Activated T-helper 17 cell treated with anti-CD3 and anti-CD28 coated beads, Interleukin-2, amount 50 U/mL, for 72 hours (primary cell): Measurements from ENCODE around the gene APOO. TPM values are rescaled to one million over a fixed set of nuclear protein-coding genes. Genes with fewer than 3 reads are reported as not detected.
"Not testable (repeated sequence)": the region's sequence is repeated elsewhere in the genome, so short reads cannot be mapped to it uniquely, and the experiment has no call there.

Experiments
- ATAC-seq: fragments of 150-1000 bp; cut with Tn5 transposase; replicated peaks from 2 replicates; pipeline ENCODE4 v1.10.0; 2021; ENCODE audit warnings: mild to moderate bottlenecking, moderate library complexity
- H3K27ac Mint-ChIP-seq: one replicate; pipeline ENCODE4 v1.8.0; 2022; ENCODE audit warnings: mixed read lengths
- H3K27me3 Mint-ChIP-seq: one replicate; pipeline ENCODE4 v1.8.0; 2022; ENCODE audit warnings: mixed read lengths
- H3K36me3 Mint-ChIP-seq: one replicate; pipeline ENCODE4 v1.8.0; 2022; ENCODE audit warnings: low read depth, mild to moderate bottlenecking, mixed read lengths
- H3K4me1 Mint-ChIP-seq: one replicate; pipeline ENCODE4 v1.8.0; 2022; ENCODE audit warnings: mixed read lengths
- H3K4me3 Mint-ChIP-seq: one replicate; pipeline ENCODE4 v1.8.0; 2022; ENCODE audit warnings: mild to moderate bottlenecking, mixed read lengths
- H3K9me3 Mint-ChIP-seq: one replicate; pipeline ENCODE4 v1.8.0; 2022; ENCODE audit warnings: mixed read lengths
- total RNA-seq, 2 donors: library from RNA; stranded (reverse); gene quantifications; one replicate each; pipeline ENCODE4 v1.2.3, GENCODE V29; 2022

Gene APOO
- total RNA-seq, 2 donors from 2014 or later = 15.3 to 25.4 TPM

- ATAC-seq, H3K4me1 Mint-ChIP-seq, H3K36me3 Mint-ChIP-seq, H3K27me3 Mint-ChIP-seq, H3K27ac Mint-ChIP-seq, H3K4me3 Mint-ChIP-seq, H3K9me3 Mint-ChIP-seq: not testable (repeated sequence)
Measured at GRCh38 chrX:23894993-23895392, 12.7 kb downstream of the APOO start.

GRCh38 chrX:23890933-23891332, 16.8 kb downstream of the APOO start:
- H3K27me3 Mint-ChIP-seq = no peaks in the 10 kb centered on the region
- no peak for ATAC-seq
- no peak overlapping the region for H3K4me3 Mint-ChIP-seq
- no peaks in the 10 kb centered on the region for H3K36me3 Mint-ChIP-seq
- H3K9me3 Mint-ChIP-seq = no peaks in the 10 kb centered on the region
- H3K27ac Mint-ChIP-seq = no peak overlapping the region
- H3K4me1 Mint-ChIP-seq = no peaks in the 10 kb centered on the region

DNA sequence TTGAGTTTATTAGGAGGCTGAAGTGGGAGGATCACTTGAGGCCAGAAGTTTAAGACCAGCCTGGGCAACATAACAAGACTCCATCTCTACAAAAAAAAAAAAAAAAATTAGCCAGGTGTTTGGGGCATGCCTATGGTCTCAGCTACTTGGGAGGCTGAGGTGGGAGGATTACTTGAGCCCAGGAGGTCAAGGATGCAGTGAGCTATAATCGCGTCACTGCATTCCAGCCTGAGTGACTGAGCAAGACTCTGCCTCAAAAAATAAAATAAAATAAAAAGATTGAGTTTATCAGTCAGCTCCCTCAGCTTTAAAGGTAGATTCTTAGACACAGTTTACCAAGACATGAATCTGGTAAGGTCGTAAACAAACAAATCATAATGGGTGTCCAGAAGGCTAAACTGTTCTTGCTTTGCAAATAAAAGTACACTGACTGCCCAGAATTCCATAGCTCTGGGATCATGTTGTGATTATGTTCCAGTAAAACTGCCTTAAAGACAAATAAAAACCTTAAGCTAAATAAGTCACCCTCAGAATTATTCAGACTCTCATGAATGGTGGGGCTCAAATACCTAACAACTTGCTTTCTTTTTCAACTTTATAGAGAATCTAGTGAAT, 18.7 kb downstream of the APOO start:
- H3K4me1 Mint-ChIP-seq = peaks cover 7% of the 10 kb centered on the region
- no peaks in the 10 kb centered on the region for H3K36me3 Mint-ChIP-seq
- no peak overlapping the region for H3K4me3 Mint-ChIP-seq
- no peak overlapping the region for H3K27ac Mint-ChIP-seq
- no peaks in the 10 kb centered on the region for H3K27me3 Mint-ChIP-seq
- no peak for ATAC-seq
- H3K9me3 Mint-ChIP-seq = no peaks in the 10 kb centered on the region

GRCh38 chrX:23887918-23888317, 19.8 kb downstream of the APOO start:
- no peak overlapping the region for H3K27ac Mint-ChIP-seq
- H3K36me3 Mint-ChIP-seq = no peaks in the 10 kb centered on the region
- no peaks in the 10 kb centered on the region for H3K27me3 Mint-ChIP-seq
- no peak for ATAC-seq
- no peak overlapping the region for H3K4me3 Mint-ChIP-seq
- peaks cover 12% of the 10 kb centered on the region for H3K4me1 Mint-ChIP-seq
- no peaks in the 10 kb centered on the region for H3K9me3 Mint-ChIP-seq

- H3K9me3 Mint-ChIP-seq = no peaks in the 10 kb centered on the region
- ATAC-seq = no peak
- peaks cover 12% of the 10 kb centered on the region for H3K4me1 Mint-ChIP-seq
- no peak overlapping the region for H3K27ac Mint-ChIP-seq
- no peaks in the 10 kb centered on the region for H3K27me3 Mint-ChIP-seq
- H3K36me3 Mint-ChIP-seq = no peaks in the 10 kb centered on the region
- no peak overlapping the region for H3K4me3 Mint-ChIP-seq
Measured at GRCh38 chrX:23887451-23887850, 20.3 kb downstream of the APOO start.

DNA sequence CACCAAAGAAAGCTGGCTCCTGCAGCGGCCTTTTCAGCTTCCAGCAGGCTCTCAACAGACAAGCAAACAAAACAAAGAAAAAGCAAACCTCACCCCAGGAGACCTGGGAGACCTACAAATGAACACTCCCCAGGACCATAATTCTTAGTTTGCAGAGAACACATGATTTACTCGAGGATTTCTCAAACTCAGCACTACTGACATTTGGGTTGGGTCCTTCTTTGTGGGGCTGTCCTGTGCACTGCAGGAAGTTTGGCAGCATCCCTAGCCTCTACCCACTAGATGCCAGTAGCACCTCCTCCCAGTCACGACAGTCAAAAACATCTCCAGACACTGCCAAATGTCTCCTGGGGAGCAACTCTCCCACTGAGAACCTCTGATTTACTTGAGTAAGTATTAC, 21.9 kb downstream of the APOO start:
- peaks cover 12% of the 10 kb centered on the region for H3K4me1 Mint-ChIP-seq
- H3K4me3 Mint-ChIP-seq = no peak overlapping the region
- no peak for ATAC-seq
- no peaks in the 10 kb centered on the region for H3K27me3 Mint-ChIP-seq
- H3K36me3 Mint-ChIP-seq = no peaks in the 10 kb centered on the region
- no peak overlapping the region for H3K27ac Mint-ChIP-seq
- H3K9me3 Mint-ChIP-seq = no peaks in the 10 kb centered on the region

DNA sequence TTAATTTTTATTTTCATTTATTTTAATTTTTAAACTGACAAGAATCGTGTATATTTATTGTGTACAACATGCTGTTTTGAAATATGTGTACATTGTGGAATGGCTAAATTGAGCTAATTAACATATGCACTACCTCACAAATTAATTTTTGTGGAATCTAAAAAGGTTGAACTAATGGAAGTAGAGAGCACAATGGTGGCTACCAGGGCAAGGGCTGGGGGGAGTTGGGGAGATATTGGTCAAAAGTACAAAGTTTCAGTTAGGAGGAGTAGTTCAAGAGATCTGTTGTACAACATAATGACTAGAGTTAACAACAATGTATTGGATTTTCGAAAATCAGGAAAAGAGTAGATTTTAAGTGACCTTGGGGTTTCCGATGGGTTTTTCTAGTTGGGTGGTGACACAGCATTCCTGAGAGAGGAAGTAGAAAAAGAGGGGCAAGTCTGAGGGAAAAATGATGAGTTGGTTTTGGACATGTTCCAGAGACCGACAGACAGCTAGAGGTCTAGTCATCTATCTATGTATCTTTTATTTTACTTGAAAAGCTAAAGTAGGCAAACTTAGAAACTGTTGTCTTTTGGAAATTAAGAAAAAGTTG, 23.2 kb downstream of the APOO start:
- H3K36me3 Mint-ChIP-seq = no peaks in the 10 kb centered on the region
- H3K27me3 Mint-ChIP-seq = no peaks in the 10 kb centered on the region
- H3K9me3 Mint-ChIP-seq = no peaks in the 10 kb centered on the region
- peaks cover 12% of the 10 kb centered on the region for H3K4me1 Mint-ChIP-seq
- H3K4me3 Mint-ChIP-seq = peak overlapping the region; percentile 52
- no peak for ATAC-seq
- H3K27ac Mint-ChIP-seq = no peak overlapping the region

DNA sequence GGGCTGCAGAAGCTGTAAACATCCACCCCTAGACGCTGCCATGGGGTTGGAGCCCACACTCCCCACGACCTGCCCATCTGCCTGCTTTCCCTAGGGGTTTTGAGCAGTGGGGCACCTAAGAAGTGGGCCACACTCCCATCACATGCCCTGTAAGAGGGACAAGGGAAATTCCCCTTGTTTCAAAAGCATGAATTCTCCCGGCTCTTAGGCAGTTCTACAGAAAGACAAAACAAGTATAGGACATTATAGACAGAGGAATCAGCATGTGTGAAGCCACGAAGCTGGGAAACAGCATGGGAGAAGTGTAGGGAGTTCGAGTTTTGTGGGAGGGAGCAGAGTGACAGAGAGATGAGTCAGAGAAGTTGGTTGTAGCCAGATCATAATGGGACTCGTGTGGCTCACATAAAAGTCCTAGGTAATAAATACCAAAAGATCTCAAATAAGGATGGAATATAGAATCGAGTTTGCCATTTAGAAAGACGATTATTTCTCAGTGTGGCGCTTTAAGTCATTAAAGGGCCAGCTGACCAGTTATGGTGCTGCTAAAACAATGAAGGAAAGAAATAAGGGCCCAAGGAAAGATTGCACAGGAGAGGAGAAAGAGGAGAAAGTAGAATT, 23.9 kb downstream of the APOO start:
- Mint-ChIP-seq H3K27me3 (no peaks in the 10 kb centered on the region), H3K36me3 (no peaks in the 10 kb centered on the region), H3K9me3 (no peaks in the 10 kb centered on the region), H3K27ac (peak overlapping the region; percentile 28), H3K4me1 (peaks cover 12% of the 10 kb centered on the region), H3K4me3 (peak overlapping the region; percentile 52)
- ATAC-seq = peak; percentile 98

- H3K9me3 Mint-ChIP-seq = no peaks in the 10 kb centered on the region
Measured at GRCh38 chrX:23879380-23880090, 28.2 kb downstream of the APOO start.

GRCh38 chrX:23871905-23872546, 35.7 kb downstream of the APOO start:
- Mint-ChIP-seq H3K36me3 (no peaks in the 10 kb centered on the region), H3K27ac (no peak overlapping the region), H3K27me3 (no peaks in the 10 kb centered on the region), H3K9me3 (no peaks in the 10 kb centered on the region), H3K4me3 (no peak overlapping the region), H3K4me1 (no peaks in the 10 kb centered on the region)
- no peak for ATAC-seq

More at GRCh38 chrX:23879380-23880090, 28.2 kb downstream of the APOO start:
- ATAC-seq = no peak
- Mint-ChIP-seq H3K27me3 (no peaks in the 10 kb centered on the region), H3K4me1 (peaks cover 10% of the 10 kb centered on the region), H3K36me3 (no peaks in the 10 kb centered on the region), H3K4me3 (no peak overlapping the region), H3K27ac (no peak overlapping the region)

DNA sequence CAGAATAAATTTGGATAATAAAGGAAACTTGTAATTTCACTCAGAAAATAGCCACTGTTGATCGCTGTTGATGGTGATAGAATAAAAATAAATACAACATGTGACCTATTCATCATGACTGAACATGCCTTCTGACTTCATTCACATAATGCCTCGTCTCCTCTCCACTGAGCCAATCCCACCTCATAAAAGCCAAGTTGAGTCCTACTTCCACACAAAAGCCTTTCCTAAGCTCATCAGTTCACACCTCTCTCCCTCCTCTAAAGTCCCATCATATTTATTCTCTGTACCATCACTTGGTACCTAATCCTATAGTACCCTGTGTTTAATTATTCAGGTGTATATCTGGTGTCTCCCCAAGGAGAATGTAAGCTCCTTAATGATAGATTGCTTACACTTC, 37.7 kb downstream of the APOO start:
- no peak overlapping the region for H3K27ac Mint-ChIP-seq
- no peaks in the 10 kb centered on the region for H3K27me3 Mint-ChIP-seq
- ATAC-seq = no peak
- no peak overlapping the region for H3K4me3 Mint-ChIP-seq
- H3K9me3 Mint-ChIP-seq = no peaks in the 10 kb centered on the region
- no peaks in the 10 kb centered on the region for H3K4me1 Mint-ChIP-seq
- H3K36me3 Mint-ChIP-seq = no peaks in the 10 kb centered on the region

GRCh38 chrX:23864742-23865326, 42.9 kb downstream of the APOO start:
- Mint-ChIP-seq H3K36me3 (peaks cover 5% of the 10 kb centered on the region), H3K4me3 (no peak overlapping the region), H3K9me3 (no peaks in the 10 kb centered on the region), H3K4me1 (no peaks in the 10 kb centered on the region), H3K27me3 (no peaks in the 10 kb centered on the region), H3K27ac (no peak overlapping the region)
- ATAC-seq = no peak

GRCh38 chrX:23861952-23862351, 45.8 kb downstream of the APOO start:
- peak; percentile 43 for ATAC-seq
- not testable (repeated sequence) for H3K27me3 Mint-ChIP-seq, H3K4me1 Mint-ChIP-seq, H3K27ac Mint-ChIP-seq, H3K4me3 Mint-ChIP-seq, H3K36me3 Mint-ChIP-seq, H3K9me3 Mint-ChIP-seq

DNA sequence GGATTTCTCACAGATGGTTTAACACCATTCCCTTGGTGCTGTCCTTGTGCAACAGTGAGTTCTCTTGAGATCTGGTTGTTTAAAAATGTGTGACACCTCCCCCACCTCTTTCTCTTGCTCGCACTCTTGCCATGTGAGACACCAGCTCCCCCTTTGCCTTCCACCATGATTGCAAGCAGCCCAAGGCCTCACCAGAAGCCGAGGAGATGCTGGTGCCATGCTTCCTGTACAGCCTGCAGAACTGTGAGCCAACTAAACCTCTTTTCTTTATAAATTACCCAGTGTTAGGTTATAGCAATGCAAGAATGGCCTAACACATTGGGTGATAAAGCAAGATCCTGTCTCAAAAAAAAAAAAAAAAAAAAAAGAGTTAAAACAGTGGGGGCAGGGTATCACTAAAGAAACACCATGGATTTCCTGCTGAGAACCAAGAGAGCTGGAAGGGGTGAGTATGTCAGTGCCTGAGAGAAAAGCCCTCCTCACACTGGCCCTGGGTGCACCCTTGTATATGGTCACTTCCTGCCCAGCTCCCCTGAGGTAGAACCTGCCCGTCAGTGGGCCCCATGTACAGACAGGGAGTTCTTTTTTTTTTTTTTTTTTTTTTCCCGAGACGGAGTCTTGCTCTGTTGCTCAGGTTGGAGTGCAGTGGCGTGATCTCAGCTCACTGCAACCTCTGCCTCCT, 46.4 kb downstream of the APOO start:
- no peak overlapping the region for H3K4me3 Mint-ChIP-seq
- H3K27me3 Mint-ChIP-seq = no peaks in the 10 kb centered on the region
- no peaks in the 10 kb centered on the region for H3K9me3 Mint-ChIP-seq
- ATAC-seq = no peak
- peaks cover 5% of the 10 kb centered on the region for H3K36me3 Mint-ChIP-seq
- no peak overlapping the region for H3K27ac Mint-ChIP-seq
- H3K4me1 Mint-ChIP-seq = no peaks in the 10 kb centered on the region
